Measurements from ENCODE around the gene JTB.

Gene JTB

DNA sequence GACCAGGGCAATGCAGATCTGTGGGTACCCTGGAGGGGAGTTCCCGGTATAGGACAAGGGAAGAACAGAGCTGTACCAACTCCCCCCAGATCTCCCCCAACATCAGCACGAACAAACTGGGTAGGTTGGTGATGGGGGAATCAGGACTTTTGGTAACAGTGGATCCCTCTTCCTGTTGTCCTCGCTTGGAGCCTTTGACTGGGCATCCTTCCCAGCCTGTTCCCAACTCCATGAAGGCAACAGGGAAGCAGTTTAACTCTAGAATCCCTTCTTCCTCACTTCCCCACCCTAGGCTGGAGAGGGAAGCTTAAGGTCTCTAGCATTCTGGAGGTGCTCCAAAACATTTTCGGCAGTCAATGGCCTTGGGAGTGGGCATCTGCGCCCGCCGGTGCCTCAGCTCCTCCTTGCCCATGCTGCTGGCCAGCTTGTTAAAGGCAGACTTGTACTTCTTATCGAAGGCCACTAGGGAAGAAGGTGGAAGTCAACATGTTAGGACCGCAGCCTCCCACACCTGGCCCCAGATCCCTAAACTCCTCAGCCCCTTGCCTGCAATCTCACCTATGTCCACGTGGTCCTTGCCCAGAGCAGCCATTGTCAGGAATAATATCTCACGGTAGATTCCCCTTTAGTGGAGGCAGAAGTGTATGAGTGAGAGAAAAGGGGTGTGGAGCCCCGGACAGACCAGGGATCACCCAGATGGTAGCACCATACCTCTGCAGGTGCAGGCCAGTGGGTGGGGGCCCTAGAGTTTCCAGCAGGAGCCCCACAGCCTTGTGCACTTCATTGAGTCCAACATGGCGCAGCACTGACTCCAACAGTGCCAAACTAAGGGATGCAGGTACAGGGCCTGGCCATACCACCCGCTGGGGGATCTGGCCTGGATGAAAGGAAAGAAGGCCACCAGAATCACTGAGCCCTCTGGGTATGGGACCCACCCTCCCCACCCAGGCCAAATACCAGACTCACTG is 47.2 kb downstream of the JTB start:
- no peak for DNase-seq

DNA sequence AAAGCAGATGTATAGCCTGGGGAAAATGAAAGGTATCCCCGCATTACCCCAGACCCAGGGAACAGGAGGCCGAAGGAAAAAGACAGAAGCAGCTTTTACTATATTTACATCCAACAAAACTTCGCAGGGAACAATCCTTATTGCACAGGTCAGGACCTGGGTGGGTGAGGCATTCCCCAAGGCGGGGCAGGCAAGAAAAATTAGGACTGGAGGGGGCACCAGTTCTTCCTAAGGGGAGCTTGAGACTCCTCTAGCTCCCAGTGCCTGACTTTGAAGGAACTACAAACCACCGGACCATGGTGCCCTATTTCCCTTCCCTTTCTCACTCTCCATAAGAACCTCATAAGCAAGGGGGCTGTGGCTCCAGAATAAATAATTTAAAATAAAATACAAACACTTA is 48.0 kb downstream of the JTB start:
- DNase-seq = no peak

DNA sequence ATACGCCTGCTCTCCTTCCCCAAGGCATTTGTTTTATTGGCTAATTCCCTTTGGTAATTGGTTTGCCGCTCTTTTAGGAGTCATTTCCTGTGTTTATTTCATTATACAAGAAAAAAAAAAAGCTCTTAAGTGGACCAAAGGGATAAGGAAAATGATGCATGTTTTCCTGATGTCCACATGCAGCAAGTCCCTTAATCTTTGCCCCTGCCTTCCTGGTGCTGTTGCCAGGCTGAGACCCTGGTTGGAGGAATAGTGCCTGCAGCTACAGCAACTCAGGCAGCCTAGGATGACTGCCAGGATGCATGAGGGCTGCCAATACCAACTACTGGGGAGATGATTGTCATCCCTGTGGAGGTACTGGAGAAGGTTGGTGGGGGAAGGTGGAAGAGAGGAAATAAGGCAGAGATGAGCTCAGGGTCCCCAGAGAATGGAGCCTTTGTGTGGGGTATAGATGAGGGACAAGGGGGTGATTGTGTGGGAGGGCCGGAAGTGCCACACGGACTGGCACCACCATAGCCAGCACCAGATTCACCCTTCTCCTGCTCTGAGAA is 48.6 kb downstream of the JTB start:
- DNase-seq = no peak

DNA sequence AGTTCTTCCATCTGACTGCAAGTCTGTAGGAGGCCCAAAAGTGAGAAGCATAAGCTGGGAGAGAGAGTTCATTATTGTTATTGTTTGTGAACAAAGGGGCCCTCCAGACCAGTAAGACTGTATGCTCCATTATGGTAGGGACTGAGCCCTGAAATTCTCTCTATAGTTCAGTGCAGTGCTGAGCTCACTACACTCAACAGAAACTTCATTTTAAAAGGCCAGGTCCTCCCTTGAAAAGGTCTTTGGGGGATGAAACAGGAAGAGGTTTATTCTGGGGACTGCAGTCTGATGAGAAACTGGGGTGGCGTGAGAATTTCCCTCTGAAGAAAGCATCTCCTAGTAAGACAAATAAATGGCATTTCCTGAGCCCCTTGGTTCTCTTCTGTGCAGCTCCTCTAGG is 49.2 kb downstream of the JTB start:
- DNase-seq = no peak

DNA sequence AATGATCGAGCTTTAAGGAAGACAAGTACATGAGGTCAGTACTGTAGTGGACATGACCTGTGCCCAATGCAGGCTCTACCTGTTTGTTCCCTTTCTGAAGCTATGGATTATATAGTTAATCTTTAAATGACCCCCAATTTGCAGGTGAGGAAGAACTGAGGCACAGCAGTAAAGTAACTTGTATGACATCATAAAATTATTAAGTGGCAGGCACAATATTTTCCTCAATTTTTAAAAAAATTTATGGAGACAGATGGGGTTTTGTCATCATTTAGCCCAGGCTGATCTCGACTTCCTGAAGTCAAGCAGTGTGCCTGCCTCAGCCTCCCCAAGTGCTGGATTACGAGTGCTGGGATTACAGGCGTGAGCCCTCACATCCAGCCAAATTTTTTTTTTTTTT is 51.1 kb downstream of the JTB start:
- no peak for DNase-seq

Data from activated CD8-positive, alpha-beta memory T cell treated with anti-CD3 and anti-CD28 coated beads for 24 hours (primary cell).